Neural progenitor cell (in vitro differentiated cells): Measurements from ENCODE around the gene AGBL2.
"Not testable (repeated sequence)": the region's sequence is repeated elsewhere in the genome, so short reads cannot be mapped to it uniquely, and the experiment has no call there.

ENCODE experiments used
- CTCF ChIP-seq: fragments of 200-600 bp; sonication (generic); IDR thresholded peaks from 2 replicates; pipeline ENCODE4 v1.5.1; 2017; ENCODE audit warnings: antibody characterized with exemption, mild to moderate bottlenecking
- EZH2 ChIP-seq: fragments of 200-600 bp; sonication (generic); IDR thresholded peaks from 2 replicates; pipeline ENCODE4 v1.6.1; 2017; ENCODE audit warnings: antibody characterized with exemption, mild to moderate bottlenecking, moderate library complexity

GRCh38 chr11:47707275-47707786, 7.8 kb downstream of the AGBL2 start:
- not testable (repeated sequence) for TF ChIP-seq CTCF, EZH2
